Activated CD8-positive, alpha-beta T cell treated with anti-CD3 and anti-CD28 coated beads for 36 hours (primary cell): ENCODE data around the gene MAGIX. TPM values are rescaled to one million over a fixed set of nuclear protein-coding genes. Genes with fewer than 3 reads are reported as not detected.
A peak's percentile ranks its signal among the peaks of the same experiment; 100 is the strongest.

Source experiments
- ATAC-seq: fragments of 200-7000 bp; cut with Tn5 transposase; one replicate; pipeline ENCODE4 v1.10.0; 2021; ENCODE audit warnings: mild to moderate bottlenecking, moderate library complexity
- CTCF ChIA-PET: fragments of 350-600 bp; sonication (Branson Sonifier 250); formaldehyde crosslinking; loops from one replicate; lab custom pipeline; 2021; ENCODE audit warnings: antibody characterized with exemption; lab: Charles Lee
- POLR2A ChIA-PET: fragments of 350-600 bp; sonication (Branson Sonifier 250); formaldehyde crosslinking; loops from one replicate; lab custom pipeline; 2021; ENCODE audit warnings: antibody characterized with exemption; lab: Charles Lee
- DNase-seq: peaks from one replicate; pipeline ENCODE4 v3.0.0-alpha.2; 2020
- H3K27ac Mint-ChIP-seq: one replicate; pipeline ENCODE4 v1.8.0; 2021; ENCODE audit warnings: mild to moderate bottlenecking, mixed read lengths
- H3K27me3 Mint-ChIP-seq: one replicate; pipeline ENCODE4 v1.8.0; 2021; ENCODE audit warnings: mixed read lengths
- H3K36me3 Mint-ChIP-seq: one replicate; pipeline ENCODE4 v1.8.0; 2021; ENCODE audit warnings: low read depth, mixed read lengths
- H3K4me1 Mint-ChIP-seq: one replicate; pipeline ENCODE4 v1.8.0; 2021; ENCODE audit warnings: low read depth, mixed read lengths
- H3K4me3 Mint-ChIP-seq: one replicate; pipeline ENCODE4 v1.8.0; 2021; ENCODE audit warnings: mild to moderate bottlenecking, moderate library complexity, mixed read lengths
- H3K9me3 Mint-ChIP-seq: one replicate; pipeline ENCODE4 v1.8.0; 2021; ENCODE audit warnings: mixed read lengths
- CTCF ChIP-seq: fragments of 200-600 bp; IDR thresholded peaks from one replicate; pipeline ENCODE4 v1.8.0; 2022; ENCODE audit warnings: antibody characterized with exemption, mild to moderate bottlenecking
- intact Hi-C: fragments of 100-400 bp; cut with micrococcal nuclease; formaldehyde crosslinking; loops from one replicate; pipeline ENCODE4 v1.10.0; 2022
- total RNA-seq, 2 experiments: library from RNA; stranded (reverse); gene quantifications; one replicate each; pipeline ENCODE4 v1.2.3, GENCODE V29; 2021

Gene MAGIX
- under 1 TPM; 0.54 to 0.87 TPM for total RNA-seq

GRCh38 chrX:49162620-49163019 is at the start of gene MAGIX:
MAGIX (plus strand) TSS chrX:49162758; CDS start chrX:49162890, 132 bp downstream.
- no peaks in the 10 kb centered on the region for H3K9me3 Mint-ChIP-seq
- H3K36me3 Mint-ChIP-seq = no peaks in the 10 kb centered on the region
- POLR2A ChIA-PET = no interaction called here
- intact Hi-C loops = no loop called here
- no peak for TF ChIP-seq CTCF
- ATAC-seq = no peak
- CTCF ChIA-PET = interaction anchor here (0.7 kb wide), 1 partner anchor 113 kb away, joined by 3 read pairs; no protein-coding TSS in a partner anchor
- H3K4me3 Mint-ChIP-seq = peak within 1 kb of the TSS; percentile 61
- H3K27me3 Mint-ChIP-seq = no peaks in the 10 kb centered on the region
- no peak for DNase-seq
- peak within 1 kb of the TSS; percentile 46 for H3K27ac Mint-ChIP-seq
- H3K4me1 Mint-ChIP-seq = peaks cover 21% of the 10 kb centered on the region

- Mint-ChIP-seq H3K4me3 (no peak overlapping the region), H3K27me3 (no peaks in the 10 kb centered on the region), H3K36me3 (peaks cover 28% of the 10 kb centered on the region), H3K9me3 (no peaks in the 10 kb centered on the region), H3K27ac (no peak overlapping the region), H3K4me1 (peaks cover 13% of the 10 kb centered on the region)
- intact Hi-C loops = no loop called here
- ChIA-PET POLR2A (interaction anchor here (1.0 kb wide), 1 partner anchor 55 kb away, joined by 3 read pairs; no protein-coding TSS in a partner anchor), CTCF (interaction anchor here (1.3 kb wide), 1 partner anchor 9 kb away, joined by 3 read pairs; no protein-coding TSS in a partner anchor)
- TF ChIP-seq CTCF = no peak
- ATAC-seq (no peak), DNase-seq (no peak)
Measured at GRCh38 chrX:49116076-49116475, 46.5 kb upstream of the MAGIX start.

- intact Hi-C loops = no loop called here
- peaks cover 32% of the 10 kb centered on the region for H3K36me3 Mint-ChIP-seq
- H3K4me3 Mint-ChIP-seq = no peak overlapping the region
- H3K27me3 Mint-ChIP-seq = no peaks in the 10 kb centered on the region
- no peak for ATAC-seq
- POLR2A ChIA-PET = no interaction called here
- CTCF ChIA-PET = interaction anchor here (1.3 kb wide), 1 partner anchor 10 kb away, joined by 3 read pairs; no protein-coding TSS in a partner anchor
- H3K27ac Mint-ChIP-seq = no peak overlapping the region
- no peaks in the 10 kb centered on the region for H3K9me3 Mint-ChIP-seq
- H3K4me1 Mint-ChIP-seq = peaks cover 17% of the 10 kb centered on the region
- TF ChIP-seq CTCF = no peak
- no peak for DNase-seq
Measured at GRCh38 chrX:49116716-49117115, 45.8 kb upstream of the MAGIX start.

GRCh38 chrX:49117581-49117980 is 45.0 kb upstream of the MAGIX start:
- Mint-ChIP-seq H3K4me1 (peaks cover 24% of the 10 kb centered on the region), H3K36me3 (peaks cover 33% of the 10 kb centered on the region), H3K27ac (peak overlapping the region; percentile 83), H3K9me3 (no peaks in the 10 kb centered on the region), H3K4me3 (no peak overlapping the region), H3K27me3 (no peaks in the 10 kb centered on the region)
- DNase-seq (no peak), ATAC-seq (no peak)
- intact Hi-C loops = no loop called here
- POLR2A ChIA-PET = no interaction called here
- CTCF ChIA-PET = no interaction called here
- TF ChIP-seq CTCF = no peak

GRCh38 chrX:49120091-49120490 is 42.5 kb upstream of the MAGIX start:
- Mint-ChIP-seq H3K27ac (peak overlapping the region; percentile 1), H3K36me3 (peaks cover 32% of the 10 kb centered on the region), H3K4me3 (no peak overlapping the region), H3K9me3 (no peaks in the 10 kb centered on the region), H3K4me1 (peaks cover 33% of the 10 kb centered on the region), H3K27me3 (no peaks in the 10 kb centered on the region)
- TF ChIP-seq CTCF = no peak
- ATAC-seq = no peak
- intact Hi-C loops = no loop called here
- DNase-seq = no peak
- ChIA-PET CTCF (interaction anchor here (1.6 kb wide), 1 partner anchor 14 kb away, joined by 6 read pairs; no protein-coding TSS in a partner anchor), POLR2A (interaction anchor here (1.2 kb wide), 1 partner anchor 38 kb away, joined by 3 read pairs; no protein-coding TSS in a partner anchor)
